ENCODE results near the gene SCAANT1.

The SCAANT1 gene

GRCh38 chr3:63905731-63906620, 6.2 kb downstream of the SCAANT1 start:
- DNase-seq = no peak

- DNase-seq = no peak
These were observed 11.7 kb downstream of the SCAANT1 start for GRCh38 chr3:63900459-63900858.

- DNase-seq = no peak
These were observed 12.2 kb downstream of the SCAANT1 start for GRCh38 chr3:63900010-63900409.

GRCh38 chr3:63896332-63897030, 15.7 kb downstream of the SCAANT1 start:
- no peak for DNase-seq

DNA sequence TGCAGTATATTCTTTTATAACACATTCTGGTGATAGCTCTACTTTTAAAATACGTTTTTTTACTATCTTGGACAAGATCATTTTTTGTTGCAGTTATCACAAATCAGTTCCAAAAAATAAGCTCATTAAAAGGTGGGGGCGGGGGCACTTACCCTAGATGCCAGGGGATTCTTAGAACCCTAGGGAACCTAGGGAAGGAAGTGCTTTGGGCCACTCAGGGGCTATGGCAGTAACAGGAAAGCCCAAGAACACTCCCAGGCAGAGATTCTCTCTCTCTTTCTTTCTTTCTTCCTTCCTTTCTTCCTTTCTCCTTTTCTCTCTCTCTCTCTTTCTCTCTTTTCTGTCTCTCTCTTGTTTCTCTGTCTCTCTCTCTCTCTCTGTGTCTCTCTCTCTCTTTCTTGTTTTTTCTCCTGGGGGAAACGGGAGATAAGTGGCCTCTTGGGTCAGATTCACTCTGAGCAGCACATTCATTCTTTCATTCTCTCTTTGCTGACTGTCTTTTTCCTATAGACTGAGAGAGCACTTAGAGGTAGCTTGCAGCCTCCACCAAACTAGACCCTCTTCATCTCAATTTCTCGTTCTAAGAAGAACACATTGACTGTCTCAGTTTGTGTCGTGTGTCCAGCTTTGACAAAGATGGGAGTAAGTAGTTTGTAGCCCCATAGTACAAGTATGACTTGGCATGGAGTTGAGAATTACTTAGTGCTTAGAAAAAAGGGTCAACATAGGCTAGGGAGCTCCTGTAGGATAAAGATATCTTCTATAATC, 16.6 kb downstream of the SCAANT1 start:
- DNase-seq = no peak

- no peak for DNase-seq
These were observed 19.3 kb downstream of the SCAANT1 start for GRCh38 chr3:63892773-63893352.

DNA sequence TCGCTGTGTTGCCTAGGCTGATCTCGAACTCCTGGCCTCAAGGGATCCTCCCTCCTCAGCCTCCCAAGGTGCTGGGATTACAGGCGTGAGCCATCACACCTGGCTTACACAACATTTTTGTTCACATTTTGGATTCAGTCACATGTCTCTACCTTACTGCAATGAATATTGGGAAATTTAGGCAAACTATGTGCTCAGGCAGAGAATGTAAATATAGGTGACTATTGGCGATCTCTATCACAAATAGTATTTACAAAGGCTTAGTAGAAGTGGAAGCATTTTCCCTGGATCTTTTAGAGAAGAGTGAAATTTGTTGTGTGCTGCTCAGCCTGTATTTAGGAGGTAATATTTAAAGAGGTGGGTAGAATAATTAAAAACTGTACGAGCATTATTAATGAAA, 20.7 kb downstream of the SCAANT1 start:
- no peak for DNase-seq

GRCh38 chr3:63886858-63887257, 25.3 kb downstream of the SCAANT1 start:
- no peak for DNase-seq

DNA sequence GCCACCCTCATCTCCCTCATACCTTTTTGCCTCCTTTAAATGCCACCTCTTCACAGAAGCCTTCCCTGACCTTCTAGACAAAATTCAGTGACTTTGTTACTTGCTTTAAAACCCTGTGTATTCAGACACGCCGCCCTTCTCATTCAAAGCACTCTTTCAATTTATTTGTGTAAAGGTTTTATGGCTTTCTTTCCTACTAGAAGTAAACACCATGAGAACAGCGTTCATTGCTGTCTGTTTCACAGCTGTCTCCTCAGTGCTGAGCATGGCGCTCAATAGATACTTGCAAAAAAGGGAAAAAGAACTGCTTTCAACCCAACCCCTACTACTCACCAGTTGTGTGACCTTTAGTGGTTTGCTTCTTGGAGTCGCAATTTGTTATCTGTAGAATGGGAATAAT, 31.5 kb downstream of the SCAANT1 start:
- DNase-seq = no peak

DNA sequence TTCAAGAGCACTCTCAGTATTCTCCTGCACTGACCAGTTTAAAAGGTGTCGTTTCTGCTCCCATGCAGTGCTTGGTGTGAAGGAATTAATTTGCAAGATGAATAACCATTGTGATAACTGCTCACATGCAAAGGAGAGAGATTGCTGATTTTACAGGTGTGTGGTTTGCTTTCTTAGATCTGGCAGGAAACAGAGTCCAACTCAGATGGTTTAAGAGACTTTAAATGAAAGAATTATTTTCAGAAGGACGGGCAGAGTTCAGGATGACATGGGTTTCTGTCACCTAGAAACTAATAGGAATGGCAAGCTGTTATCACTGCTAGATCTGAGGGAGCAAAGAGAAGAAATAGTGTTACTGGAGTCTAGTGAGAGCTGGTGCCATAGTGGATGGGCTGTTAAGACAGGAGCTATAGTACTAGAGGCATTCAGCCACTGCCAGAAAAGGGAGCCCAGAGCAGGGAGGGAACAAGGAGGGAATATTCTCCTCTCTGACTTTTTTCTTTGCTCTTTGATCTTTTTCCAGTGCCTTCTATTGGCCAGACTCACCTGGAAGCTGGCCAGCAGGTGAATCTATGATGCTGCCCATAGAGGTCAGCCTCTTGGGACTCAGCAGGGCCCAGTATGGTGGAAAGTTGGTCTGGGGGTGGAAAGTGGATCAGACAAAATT, 33.7 kb downstream of the SCAANT1 start:
- no peak for DNase-seq

GRCh38 chr3:63877737-63878393, 34.3 kb downstream of the SCAANT1 start:
- DNase-seq = no peak

GRCh38 chr3:63876260-63876659, 35.9 kb downstream of the SCAANT1 start:
- DNase-seq = no peak

DNA sequence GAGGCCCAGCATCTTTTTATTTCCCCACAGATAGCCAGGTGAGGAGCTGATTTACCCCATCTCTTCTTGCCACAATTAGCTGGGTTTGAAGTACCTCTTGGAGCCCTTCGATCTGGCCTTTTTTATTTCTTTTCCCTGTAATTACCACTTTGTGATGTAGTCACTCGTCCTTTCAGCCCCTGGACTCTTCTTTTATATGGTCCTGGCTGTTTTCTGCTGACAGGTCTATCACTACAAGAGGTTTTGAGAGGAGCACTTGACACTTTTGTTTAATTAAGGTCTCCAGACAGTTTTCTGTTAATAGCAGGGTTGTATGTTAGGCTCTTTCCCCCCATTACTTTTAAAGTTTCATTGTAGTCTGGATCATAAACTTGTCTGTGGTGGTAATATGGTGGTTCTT, 36.7 kb downstream of the SCAANT1 start:
- no peak for DNase-seq

DNA sequence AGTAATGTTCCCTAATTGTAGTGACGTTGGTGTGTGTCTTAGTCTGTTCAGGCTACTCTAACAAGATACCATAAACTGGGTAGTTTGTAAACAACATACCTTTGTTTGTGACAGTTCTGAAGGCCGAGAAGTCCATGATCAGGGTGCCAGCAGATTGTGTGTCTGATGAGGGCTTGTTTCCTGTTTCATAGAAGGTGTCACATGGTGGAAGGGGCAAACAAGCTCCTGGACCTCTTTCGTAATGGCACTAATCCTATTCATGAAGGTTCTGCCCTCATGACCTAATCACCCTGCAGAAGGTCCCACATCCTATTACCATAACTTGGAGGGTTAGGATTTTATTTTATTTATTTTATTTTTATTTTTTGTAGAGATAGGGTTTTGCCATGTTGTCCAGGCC, 37.4 kb downstream of the SCAANT1 start:
- DNase-seq = no peak

- DNase-seq = no peak
These were observed 39.9 kb downstream of the SCAANT1 start for GRCh38 chr3:63872135-63872924.

DNA sequence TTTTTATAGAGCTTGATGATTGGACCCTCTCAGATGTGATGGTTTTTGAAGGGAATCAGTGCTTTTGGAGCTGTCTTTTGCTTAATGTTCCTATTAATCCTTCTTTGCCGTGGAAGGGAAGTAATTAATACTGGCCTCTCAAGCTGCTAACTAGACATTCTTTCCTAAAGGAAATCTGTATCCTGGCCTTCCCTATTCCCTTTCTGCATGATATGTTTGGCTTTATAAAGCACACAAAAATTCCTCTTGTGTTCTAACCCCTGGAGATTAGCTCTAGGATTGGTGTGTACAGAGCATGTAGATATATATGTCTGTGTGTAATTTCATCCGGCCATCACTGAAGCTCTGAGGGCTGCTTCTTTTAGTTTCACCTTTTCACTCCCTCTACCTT, 41.6 kb downstream of the SCAANT1 start:
- no peak for DNase-seq

DNA sequence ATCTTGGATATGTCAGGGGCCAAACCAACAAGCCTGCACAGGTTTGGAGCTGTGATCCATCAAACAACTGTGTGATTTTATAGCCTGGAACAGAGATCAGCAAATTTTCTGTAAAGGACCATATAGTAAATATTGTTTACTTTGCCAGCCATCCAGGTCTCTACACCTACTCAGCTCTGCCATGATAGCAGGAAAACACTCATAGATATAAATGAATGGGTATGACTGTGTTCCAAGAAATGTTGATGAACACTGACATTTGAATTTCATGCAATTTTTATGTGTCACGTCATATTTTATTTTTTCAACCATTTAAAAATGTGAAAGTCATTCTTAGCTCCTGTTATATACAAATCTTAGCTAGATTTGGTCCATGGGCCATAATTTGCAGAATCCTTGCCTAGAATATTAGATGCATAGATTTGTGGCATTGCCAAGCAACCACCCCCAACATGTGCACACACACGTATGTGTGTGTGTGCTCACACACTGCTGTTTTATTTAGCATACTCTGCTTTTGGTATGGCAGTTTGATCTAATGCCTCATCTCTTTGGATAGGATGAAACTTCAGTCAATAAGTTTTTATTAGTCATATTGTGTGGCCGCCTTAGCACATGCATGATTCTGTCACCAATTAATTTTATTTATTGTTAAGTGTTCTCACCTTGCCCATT, 42.1 kb downstream of the SCAANT1 start:
- DNase-seq = no peak

DNA sequence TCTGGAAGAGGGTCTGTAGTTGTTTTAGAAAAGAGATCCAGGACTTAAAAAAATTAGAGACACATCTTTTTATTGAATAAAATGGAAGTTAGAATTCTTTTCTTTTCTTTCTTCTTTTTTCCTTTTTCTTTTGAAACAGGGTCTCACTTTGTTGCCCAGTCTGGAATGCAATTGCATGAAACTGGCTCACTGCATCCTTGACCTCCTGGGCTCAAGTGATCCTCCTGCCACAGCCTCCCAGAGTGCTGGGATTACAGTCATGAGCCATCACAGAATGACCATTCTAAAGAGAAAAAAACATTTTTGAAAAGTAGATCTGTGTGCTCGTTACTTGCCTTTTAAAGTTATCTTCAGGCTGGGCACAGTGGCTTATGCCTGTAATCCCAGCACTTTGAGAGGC, 45.0 kb downstream of the SCAANT1 start:
- no peak for DNase-seq

DNA sequence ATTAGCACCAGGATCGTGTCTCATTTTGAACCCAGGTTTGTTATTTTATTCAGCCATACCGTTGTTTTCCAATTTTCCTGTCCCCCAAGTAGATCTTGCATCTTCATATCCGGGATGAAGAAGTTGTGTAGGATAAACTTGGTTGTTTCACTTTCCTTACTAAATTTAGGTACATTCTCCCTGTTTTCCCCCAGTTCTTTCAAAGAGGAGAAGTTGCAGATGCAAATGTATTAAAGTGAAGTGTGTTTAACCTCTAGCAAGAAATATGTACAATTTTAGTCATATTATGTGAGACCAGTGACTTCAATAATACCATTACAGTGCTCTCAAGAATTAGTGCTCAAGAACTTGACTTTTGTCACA, 47.2 kb downstream of the SCAANT1 start:
- DNase-seq = no peak
